GM21367 (cell line): ENCODE measurements around the gene MRPS18A.
"Not testable (repeated sequence)": the region's sequence is repeated elsewhere in the genome, so short reads cannot be mapped to it uniquely, and the experiment has no call there.

Experiments
- ATAC-seq: cut with Tn5 transposase; IDR thresholded peaks from one replicate; pipeline ENCODE4 v1.9.1; 2021; ENCODE audit not compliant: unreplicated experiment

Gene MRPS18A

GRCh38 chr6:43639984-43640800, 47.4 kb downstream of the MRPS18A start:
- no peak for ATAC-seq

GRCh38 chr6:43636308-43636659, 51.3 kb downstream of the MRPS18A start:
- no peak for ATAC-seq

DNA sequence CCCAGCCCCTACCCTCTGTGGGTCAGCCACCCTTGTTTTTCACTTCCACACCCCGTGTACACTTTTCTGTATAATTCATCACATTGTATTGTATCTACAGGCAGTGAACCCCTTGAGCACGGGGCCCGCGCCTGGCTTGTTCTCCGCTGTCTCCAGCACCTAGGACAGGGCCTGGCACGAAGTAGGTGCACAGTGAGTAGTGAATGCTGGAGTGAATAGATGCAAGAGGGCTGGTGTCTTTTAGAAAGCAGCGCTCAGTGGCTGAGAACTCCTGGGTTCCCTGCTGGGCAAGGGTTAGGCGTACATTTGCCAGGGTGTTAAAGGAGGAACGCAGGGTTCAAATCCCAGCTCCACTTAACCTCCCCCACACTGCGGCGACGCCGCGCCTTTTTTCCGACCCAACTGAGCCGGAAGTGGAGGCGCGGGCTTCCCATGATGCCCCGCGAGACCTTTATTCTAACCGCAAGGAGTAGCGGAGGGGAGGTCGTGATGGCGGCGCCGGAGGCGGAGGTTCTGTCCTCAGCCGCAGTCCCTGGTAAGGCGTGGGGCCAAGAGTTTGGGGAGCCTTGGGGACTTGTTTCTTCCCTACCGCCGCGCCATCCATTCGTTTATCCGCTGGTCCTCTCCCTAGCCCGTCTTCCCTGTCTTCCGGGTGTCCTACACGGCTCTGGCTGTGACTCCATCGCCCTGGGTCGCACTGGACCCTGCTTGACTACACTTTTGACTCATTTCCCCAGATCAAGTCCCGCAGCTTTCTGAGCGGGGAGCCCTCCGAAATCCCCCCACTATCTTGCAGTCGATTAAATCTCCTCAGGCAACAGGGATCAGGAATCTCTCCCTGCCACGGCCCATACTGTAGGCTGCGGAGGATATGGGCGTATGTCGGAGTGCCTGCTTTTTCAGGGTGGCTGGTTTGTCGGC, 51.9 kb downstream of the MRPS18A start, which contains the start of gene MAD2L1BP:
MAD2L1BP (plus strand) TSS at position 454 of the 921 bp plus-strand sequence; CDS start at position 490, 36 bp downstream.
- peak; percentile 68 for ATAC-seq

GRCh38 chr6:43634702-43635303, 52.8 kb downstream of the MRPS18A start:
- no peak for ATAC-seq

- not testable (repeated sequence) for ATAC-seq
These were observed 54.6 kb downstream of the MRPS18A start for GRCh38 chr6:43633002-43633401.

DNA sequence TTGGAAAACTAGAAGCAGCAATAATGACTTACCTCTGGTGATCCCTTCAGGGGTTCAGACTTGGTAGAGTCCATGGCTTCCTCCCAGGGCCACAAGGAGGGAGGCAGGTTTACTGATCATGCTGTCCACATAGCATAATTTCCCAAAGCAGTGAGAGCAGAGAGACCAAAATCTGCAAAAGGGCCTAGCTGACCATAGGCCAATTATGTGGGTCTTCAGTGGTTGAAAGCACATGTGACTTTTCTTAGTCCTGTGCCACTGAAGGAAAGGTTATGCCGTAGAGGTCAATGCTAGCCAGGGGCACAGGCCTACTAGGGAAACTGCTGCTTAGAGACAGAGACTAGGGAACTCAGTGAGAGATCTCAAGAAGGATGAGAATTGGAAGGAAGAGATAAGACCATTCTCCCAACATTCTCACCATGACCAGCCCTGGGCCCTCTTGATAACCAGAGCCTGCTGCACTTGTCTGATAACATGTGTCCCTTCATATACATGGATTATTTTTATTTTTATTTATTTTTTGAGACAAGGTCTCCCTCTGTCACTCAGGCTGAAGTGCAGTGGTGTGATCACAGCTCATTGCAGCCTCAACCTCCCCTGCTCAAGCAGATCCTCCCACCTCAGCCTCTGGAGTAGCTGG, 56.5 kb downstream of the MRPS18A start:
- no peak for ATAC-seq

DNA sequence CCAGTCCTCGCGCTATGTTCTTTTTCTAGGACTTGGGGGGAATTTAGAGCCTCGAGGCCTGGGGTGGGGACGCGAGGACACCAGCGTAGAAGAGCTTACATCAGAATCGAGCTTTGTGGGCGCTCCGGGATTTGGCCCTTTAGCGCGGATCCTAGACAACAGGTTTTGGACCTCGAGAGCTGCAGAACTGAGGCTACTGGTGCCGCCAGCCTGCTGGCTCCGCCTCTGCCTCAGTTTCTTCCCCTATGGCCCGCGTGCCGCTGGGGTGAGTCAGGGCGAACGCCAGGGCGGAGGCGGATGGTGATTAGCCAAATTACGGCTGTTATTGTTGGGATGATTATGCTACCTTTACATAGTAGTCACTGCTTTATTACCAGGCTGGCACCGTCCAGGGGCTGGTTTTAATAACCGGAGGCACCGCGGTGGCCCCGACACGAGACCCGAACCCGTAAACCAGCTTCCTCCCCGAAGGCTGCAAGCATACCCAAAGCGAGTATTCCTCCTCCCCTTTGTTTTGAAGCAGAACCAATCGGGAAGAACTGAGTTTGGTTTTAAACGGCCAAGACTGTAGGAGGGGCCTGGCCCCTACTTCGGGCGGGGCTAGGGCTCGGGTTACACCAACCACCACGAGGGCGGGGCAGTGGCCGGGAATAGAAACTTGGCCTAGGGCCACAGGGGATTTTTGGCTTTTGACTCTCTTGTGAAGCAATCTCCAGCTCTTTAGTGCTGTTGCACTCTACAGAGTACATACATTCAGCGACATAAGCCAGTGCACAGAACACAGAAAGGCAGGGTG, 57.9 kb downstream of the MRPS18A start:
- ATAC-seq: peak; percentile 64

DNA sequence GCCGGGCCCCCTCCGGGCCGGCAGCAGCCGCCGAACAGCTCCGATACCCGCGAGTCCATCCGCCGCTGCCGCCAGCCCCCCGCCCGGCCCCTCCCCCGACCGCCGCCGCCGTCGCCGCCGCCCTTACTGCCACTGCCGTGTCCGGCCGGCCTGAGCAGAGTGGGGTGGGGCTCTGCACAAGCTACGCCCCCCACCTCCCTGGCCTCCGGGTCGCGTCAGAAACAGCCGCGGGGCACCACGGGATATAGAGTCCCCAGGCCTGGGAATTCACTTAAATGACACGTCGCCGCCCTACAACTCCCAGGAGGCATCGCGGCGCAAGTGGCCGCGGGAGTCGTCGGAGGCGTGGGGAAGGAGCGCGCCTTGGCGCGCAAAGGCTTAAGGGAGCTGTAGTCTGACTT, 58.5 kb downstream of the MRPS18A start, which contains the start of gene GTPBP2:
GTPBP2 (minus strand) TSS at position 161 of the 401 bp plus-strand sequence; CDS start at position 59, 102 bp downstream.
- ATAC-seq: peak; percentile 72

GRCh38 chr6:43628393-43629103, 59.0 kb downstream of the MRPS18A start:
- ATAC-seq: peak; percentile 9

- no peak for ATAC-seq
These were observed 60.4 kb downstream of the MRPS18A start for GRCh38 chr6:43627008-43627825.

GRCh38 chr6:43625393-43625992, 62.1 kb downstream of the MRPS18A start:
- ATAC-seq: no peak

GRCh38 chr6:43624786-43625288, 62.8 kb downstream of the MRPS18A start:
- ATAC-seq: no peak

DNA sequence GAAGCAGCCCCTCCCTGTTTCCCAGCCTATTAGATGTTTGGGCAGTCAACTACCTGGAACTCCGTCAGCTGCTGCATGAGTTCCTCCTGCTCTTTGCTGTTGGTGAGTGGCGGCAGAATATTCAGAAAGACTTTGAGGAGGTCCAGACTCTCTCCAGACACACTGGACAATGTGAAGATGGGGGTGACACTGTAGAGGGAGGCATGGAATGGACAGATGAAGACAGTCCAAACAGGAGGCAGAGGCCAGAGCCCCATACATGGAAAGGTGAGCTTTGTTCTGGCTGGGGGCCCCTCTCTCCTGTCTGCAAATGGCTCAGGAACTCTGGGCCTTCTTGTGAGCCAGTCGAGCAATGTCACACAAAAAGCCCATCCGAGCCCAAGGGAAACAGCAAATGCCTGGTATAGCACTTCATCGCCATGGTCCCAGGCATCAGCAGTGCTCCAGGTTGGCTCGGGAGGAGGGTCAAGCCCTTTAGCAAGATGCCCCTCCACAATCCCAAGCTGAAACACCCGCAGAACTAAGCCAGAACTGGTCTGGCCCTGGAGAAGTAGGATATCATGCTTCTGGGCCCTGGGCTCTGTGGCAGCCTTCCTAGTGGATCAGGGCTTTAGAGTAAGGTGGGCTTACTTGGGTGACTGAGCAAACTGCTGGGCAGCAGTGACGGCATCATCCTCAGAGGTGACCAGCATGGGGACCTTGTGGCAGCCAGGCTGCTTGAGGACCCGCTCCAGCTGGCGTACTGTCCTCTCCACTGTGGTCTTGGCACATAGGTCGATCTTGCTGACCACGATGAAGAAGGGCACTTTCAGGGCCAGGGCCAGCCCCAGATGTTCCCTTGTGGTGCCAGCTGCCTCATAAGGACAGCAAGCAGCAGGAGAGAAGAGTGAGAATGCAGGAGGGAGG, 63.5 kb downstream of the MRPS18A start:
- no peak for ATAC-seq

DNA sequence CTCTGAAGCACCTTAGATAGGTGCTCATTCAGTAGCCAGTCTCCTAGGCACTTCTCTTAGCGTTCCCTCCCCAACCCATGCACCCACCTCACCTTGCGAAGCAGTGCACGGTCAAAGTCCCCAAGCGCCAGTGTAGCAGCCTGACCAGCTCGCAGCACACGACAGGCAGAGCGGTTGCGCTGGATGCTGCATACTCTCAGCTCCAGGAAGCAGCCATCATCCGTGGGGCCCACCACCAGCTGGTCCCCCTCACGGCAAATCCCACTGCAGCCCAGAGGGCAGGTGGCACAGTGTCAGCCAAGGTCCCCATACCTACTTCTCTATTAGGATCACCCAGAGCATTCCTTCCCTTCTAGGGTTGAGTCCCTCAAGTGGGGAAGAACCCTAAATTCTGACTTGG, 65.0 kb downstream of the MRPS18A start:
- ATAC-seq: no peak

- ATAC-seq: no peak
These were observed 65.8 kb downstream of the MRPS18A start for GRCh38 chr6:43621836-43622180.
